Endodermal cell (in vitro differentiated cells): ENCODE results near the gene DNPH1. TPM values are rescaled to one million over a fixed set of nuclear protein-coding genes. Genes with fewer than 3 reads are reported as not detected.
A peak's percentile ranks its signal among the peaks of the same experiment; 100 is the strongest.

Experiments used
- DNase-seq: peaks from one replicate; pipeline ENCODE4 v3.0.0-alpha.2; 2017
- H3K27ac ChIP-seq: 2 replicates; pipeline ENCODE4 v1.5.1; 2013; ENCODE audit warnings: mild to moderate bottlenecking, low read depth, low read length, moderate library complexity
- H3K27me3 ChIP-seq: 2 replicates; pipeline ENCODE4 v1.6.1; 2013; ENCODE audit warnings: mild to moderate bottlenecking, low read length, moderate library complexity; ENCODE audit not compliant: insufficient read depth, control insufficient read depth, poor library complexity, severe bottlenecking
- H3K36me3 ChIP-seq: 2 replicates; pipeline ENCODE4 v1.7.0; 2013; ENCODE audit warnings: mild to moderate bottlenecking, low read length, moderate library complexity; ENCODE audit not compliant: control insufficient read depth, insufficient read depth
- H3K4me1 ChIP-seq: one replicate; pipeline ENCODE4 v1.7.0; 2013; ENCODE audit warnings: low read length; ENCODE audit not compliant: control insufficient read depth, insufficient read depth
- H3K4me3 ChIP-seq: 2 replicates; pipeline ENCODE4 v1.5.1; 2013; ENCODE audit warnings: mild to moderate bottlenecking, low read length, moderate library complexity
- H3K9ac ChIP-seq: 2 replicates; pipeline ENCODE4 v1.6.1; 2013; ENCODE audit warnings: mild to moderate bottlenecking, low read length, moderate library complexity; ENCODE audit not compliant: poor library complexity, severe bottlenecking; ENCODE audit errors: extremely low read depth
- H3K9me3 ChIP-seq: 2 replicates; pipeline ENCODE4 v1.6.1; 2013; ENCODE audit warnings: mild to moderate bottlenecking, low read length, moderate library complexity; ENCODE audit not compliant: control insufficient read depth
- H3K27ac Mint-ChIP-seq: 2 replicates; pipeline ENCODE4 v1.8.0; 2020; ENCODE audit warnings: mixed read lengths
- H3K27me3 Mint-ChIP-seq: 2 replicates; pipeline ENCODE4 v1.8.0; 2021; ENCODE audit warnings: mild to moderate bottlenecking, mixed read lengths; ENCODE audit not compliant: insufficient read depth
- H3K36me3 Mint-ChIP-seq: 2 replicates; pipeline ENCODE4 v1.8.0; 2020; ENCODE audit warnings: low read depth, mixed read lengths
- H3K4me1 Mint-ChIP-seq: 2 replicates; pipeline ENCODE4 v1.8.0; 2020; ENCODE audit warnings: mixed read lengths
- H3K4me3 Mint-ChIP-seq: 2 replicates; pipeline ENCODE4 v1.8.0; 2020; ENCODE audit warnings: mild to moderate bottlenecking, moderate library complexity, mixed read lengths
- H3K9me3 Mint-ChIP-seq: 2 replicates; pipeline ENCODE4 v1.8.0; 2020; ENCODE audit warnings: mild to moderate bottlenecking, mixed read lengths
- CTCF ChIP-seq: fragments of 200-600 bp; sonication (generic); conservative IDR thresholded peaks from 2 replicates; pipeline ENCODE4 v1.5.0; 2021; ENCODE audit warnings: antibody characterized with exemption, mild to moderate bottlenecking
- WGBS, 2 experiments: methylation state at CpG; one replicate each; pipeline versions ENCODE4 v1.1.5 to v1.1.7; 2013; ENCODE audit warnings: missing lambda C conversion rate in 2 of 2, mixed read lengths in 1 of 2; ENCODE audit not compliant: insufficient coverage in 1 of 2, insufficient read length in 1 of 2; 5-methylcytosine and 5-hydroxymethylcytosine counted together
- total RNA-seq, 2 donors: library from RNA; stranded (reverse); fragmentation: NEBNext Ultra II Directional in 1 of 2; extraction: Animal tissue kit (Norgen Biotek cat#: 25700) in 1 of 2; gene quantifications; 2 replicates in 1 of 2; 3 replicates in 1 of 2; pipeline ENCODE4 v1.2.1, GENCODE V29; 2021

The DNPH1 gene
- total RNA-seq, 2 donors from 2014 or later = 48.2 to 66.5 TPM

DNA sequence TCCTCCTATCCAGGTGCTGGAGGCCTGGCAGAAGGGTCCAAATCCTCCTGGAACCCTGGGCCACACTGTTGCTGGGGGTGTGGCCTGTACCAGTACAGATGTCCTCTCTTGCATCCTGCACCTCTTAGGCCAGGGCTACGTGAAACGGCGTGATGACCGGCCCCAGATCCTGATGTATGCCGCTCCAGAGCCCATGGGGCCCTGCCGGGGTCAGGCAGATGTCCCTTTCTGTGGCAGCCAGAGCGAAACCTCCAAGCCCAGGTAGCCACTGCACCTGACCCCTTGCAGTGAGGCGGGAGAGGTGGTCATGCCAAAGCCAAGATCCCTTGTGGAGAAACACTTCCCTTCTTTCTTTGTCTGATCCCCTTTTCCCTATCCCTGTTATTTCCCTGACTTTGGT lies 14.2 kb downstream of the DNPH1 start:
- no peak overlapping the region for H3K4me3 ChIP-seq
- TF ChIP-seq CTCF = no peak
- Mint-ChIP-seq H3K4me1 (no peaks in the 10 kb centered on the region), H3K36me3 (peaks cover 16% of the 10 kb centered on the region), H3K27me3 (no peaks in the 10 kb centered on the region), H3K9me3 (no peaks in the 10 kb centered on the region), H3K27ac (no peak overlapping the region), H3K4me3 (no peak overlapping the region)
- no peak overlapping the region for H3K9ac ChIP-seq
- H3K4me1 ChIP-seq = no peaks in the 10 kb centered on the region
- H3K27ac ChIP-seq = no peak overlapping the region
- H3K36me3 ChIP-seq = peaks cover 3% of the 10 kb centered on the region
- no peaks in the 10 kb centered on the region for H3K27me3 ChIP-seq
- no peak for DNase-seq
- no peaks in the 10 kb centered on the region for H3K9me3 ChIP-seq
- 94 to 96% methylated on average over 6 to 8 of the region's 8 CpGs for WGBS, 2 experiments

- peaks cover 3% of the 10 kb centered on the region for H3K36me3 ChIP-seq
- Mint-ChIP-seq H3K9me3 (no peaks in the 10 kb centered on the region), H3K36me3 (peaks cover 10% of the 10 kb centered on the region), H3K27ac (peak overlapping the region; percentile 11), H3K4me1 (no peaks in the 10 kb centered on the region), H3K4me3 (no peak overlapping the region), H3K27me3 (no peaks in the 10 kb centered on the region)
- no peaks in the 10 kb centered on the region for H3K4me1 ChIP-seq
- H3K9me3 ChIP-seq = no peaks in the 10 kb centered on the region
- no peak for TF ChIP-seq CTCF
- whole genome bisulfite sequencing, 2 experiments = 87 to 91% methylated on average over 5 to 11 of the region's 11 CpGs
- H3K27me3 ChIP-seq = no peaks in the 10 kb centered on the region
- no peak overlapping the region for H3K27ac ChIP-seq
- no peak for DNase-seq
- no peak overlapping the region for H3K4me3 ChIP-seq
- H3K9ac ChIP-seq = no peak overlapping the region
Observed at GRCh38 chr6:43213431-43213830, 15.8 kb downstream of the DNPH1 start.

- no peaks in the 10 kb centered on the region for H3K9me3 Mint-ChIP-seq
- H3K9me3 ChIP-seq = no peaks in the 10 kb centered on the region
- no peak overlapping the region for H3K9ac ChIP-seq
- peaks cover 12% of the 10 kb centered on the region for H3K36me3 Mint-ChIP-seq
- no peak overlapping the region for H3K4me3 ChIP-seq
- no peaks in the 10 kb centered on the region for H3K27me3 ChIP-seq
- H3K4me1 ChIP-seq = no peaks in the 10 kb centered on the region
- DNase-seq = no peak
- no peak overlapping the region for H3K27ac Mint-ChIP-seq
- no peaks in the 10 kb centered on the region for H3K27me3 Mint-ChIP-seq
- peaks cover 3% of the 10 kb centered on the region for H3K36me3 ChIP-seq
- H3K4me1 Mint-ChIP-seq = no peaks in the 10 kb centered on the region
- H3K27ac ChIP-seq = no peak overlapping the region
- no peak overlapping the region for H3K4me3 Mint-ChIP-seq
- TF ChIP-seq CTCF = peak; percentile 62
- 67% methylated on average over 1 of the region's 1 CpG; no CpG with 5 or more reads in 1 of the 2 experiments for WGBS, 2 experiments
Observed at GRCh38 chr6:43211955-43212354, 17.3 kb downstream of the DNPH1 start.
